Stimulated activated CD8-positive, alpha-beta memory T cell treated with anti-CD3 and anti-CD28 coated beads, Interleukin-15, amount 100 ng/mL, for 24 hours (primary cell): Measurements from ENCODE around the gene ABI3BP.
"Not testable (repeated sequence)": the region's sequence is repeated elsewhere in the genome, so short reads cannot be mapped to it uniquely, and the experiment has no call there.

Experiments used
- DNase-seq: peaks from one replicate; pipeline ENCODE4 v3.0.0-alpha.2; 2020; ENCODE audit warnings: low read depth

The ABI3BP gene, protein sequence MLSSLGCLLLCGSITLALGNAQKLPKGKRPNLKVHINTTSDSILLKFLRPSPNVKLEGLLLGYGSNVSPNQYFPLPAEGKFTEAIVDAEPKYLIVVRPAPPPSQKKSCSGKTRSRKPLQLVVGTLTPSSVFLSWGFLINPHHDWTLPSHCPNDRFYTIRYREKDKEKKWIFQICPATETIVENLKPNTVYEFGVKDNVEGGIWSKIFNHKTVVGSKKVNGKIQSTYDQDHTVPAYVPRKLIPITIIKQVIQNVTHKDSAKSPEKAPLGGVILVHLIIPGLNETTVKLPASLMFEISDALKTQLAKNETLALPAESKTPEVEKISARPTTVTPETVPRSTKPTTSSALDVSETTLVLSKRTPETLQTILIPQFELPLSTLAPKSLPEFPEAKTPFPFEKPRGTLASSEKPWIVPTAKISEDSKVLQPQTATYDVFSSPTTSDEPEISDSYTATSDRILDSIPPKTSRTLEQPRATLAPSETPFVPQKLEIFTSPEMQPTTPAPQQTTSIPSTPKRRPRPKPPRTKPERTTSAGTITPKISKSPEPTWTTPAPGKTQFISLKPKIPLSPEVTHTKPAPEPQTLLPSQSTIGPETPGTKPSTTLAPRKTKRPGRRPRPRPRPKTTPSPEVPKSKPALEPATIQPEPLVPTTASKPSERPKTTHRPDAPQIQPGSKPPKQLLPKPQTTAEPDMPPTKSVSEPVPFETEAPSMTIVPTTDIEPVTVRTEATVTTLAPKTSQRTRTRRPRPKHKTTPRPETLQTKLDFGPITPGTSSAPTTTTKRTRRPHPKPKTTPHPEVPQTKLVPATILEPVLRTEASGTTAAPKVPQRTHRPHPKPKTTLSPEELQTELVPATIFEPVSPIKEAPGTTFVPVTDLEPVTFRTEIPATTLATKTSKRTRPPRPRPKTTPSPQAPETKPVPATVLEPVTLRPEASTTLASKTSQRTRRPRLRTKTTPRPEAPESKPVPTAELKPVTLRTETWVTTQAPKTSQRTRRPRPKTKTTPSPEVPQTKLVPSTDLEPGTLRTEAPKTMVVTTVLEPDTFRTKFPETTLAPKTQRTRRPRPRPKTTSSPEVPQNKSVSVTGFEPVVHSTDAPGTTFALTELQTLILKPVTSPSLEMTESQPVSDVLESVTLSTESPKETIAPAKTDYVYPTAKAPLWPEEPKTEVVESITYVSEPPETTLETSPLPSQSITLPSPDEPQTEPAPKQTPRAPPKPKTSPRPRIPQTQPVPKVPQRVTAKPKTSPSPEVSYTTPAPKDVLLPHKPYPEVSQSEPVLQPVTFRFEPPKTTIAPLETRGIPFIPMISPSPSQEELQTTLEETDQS (N-terminal part only)

DNA sequence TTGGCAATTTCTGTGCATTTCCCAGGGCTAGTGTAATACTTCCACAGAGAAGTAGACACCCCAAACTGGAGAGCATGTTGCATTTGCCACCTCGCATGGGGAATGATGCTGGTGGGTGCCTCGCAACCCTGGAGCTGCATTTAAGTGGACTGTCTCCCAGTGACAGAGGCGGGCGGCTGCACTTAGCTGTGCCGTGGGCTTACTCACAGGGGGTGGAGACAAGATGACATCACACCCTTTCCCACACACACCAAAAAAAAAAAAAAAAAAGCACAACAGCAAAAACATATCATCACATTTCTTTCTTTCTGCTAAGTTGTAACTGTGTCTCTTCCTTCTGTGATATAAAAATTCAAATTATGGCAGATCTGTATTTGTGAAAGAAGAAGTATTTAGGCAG lies at the start of gene ABI3BP:
TSS of gene ABI3BP (minus strand) at position 113 of the 400 bp plus-strand sequence. CDS start at position 76, 37 bp downstream.
- DNase-seq, result no peak

DNA sequence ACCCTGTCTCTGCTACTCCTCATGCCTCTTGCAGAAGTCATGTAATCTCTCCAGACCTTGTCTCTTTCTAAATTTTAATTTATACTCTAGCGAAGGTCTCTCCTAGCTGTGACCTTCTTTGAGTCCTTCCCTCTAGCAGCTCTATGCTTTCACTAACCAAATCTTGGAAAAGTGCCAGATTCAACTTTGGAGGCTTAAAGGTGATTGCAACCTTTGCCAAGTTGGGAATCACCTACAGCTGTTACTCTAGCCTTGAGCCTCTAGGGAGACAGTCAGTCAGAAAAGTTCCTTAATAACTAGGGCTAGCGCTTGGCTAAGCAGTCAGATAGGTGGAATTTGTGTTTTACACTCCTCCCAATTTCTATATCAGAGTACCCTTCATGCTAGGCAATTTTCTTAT lies 46.1 kb upstream of the ABI3BP start:
- no peak for DNase-seq

DNA sequence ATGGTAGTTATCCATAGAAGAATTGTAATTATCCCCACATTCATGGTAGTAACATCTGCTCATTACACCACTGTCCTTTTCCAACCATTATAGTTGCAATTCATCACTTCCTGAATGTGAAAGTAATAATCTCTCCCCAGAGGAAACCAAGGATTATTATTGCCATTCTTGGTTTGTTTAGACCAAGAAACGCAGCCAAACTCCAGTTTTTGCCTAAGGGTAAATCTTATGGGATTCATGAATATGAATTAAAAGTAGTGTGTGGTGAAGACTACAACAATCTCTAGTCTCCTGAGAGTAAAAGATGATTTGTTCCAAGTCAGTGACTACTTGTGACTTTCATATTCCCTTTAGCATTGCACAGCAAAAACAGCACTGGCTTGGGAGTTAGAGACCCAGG lies 45.7 kb upstream of the ABI3BP start:
- no peak for DNase-seq

DNA sequence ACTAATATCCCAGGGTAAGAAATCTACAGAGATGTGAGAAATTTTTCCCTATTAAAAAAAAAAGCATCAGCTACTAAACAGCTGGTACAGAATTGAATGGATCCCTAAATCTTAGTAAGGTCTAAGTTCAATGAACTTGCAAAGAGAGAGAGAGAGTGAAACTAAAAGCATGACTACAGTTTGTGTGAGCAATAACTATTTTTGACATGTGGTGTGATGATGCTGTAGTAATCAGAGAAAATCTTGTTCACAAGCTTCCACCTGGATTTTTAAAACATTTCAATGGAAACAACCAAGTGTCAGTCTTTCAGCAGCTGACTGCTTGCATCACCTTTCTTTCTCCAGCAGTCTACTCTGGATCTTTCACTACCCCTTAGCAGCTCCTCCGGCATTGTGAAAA lies 45.2 kb upstream of the ABI3BP start:
- no peak for DNase-seq

DNA sequence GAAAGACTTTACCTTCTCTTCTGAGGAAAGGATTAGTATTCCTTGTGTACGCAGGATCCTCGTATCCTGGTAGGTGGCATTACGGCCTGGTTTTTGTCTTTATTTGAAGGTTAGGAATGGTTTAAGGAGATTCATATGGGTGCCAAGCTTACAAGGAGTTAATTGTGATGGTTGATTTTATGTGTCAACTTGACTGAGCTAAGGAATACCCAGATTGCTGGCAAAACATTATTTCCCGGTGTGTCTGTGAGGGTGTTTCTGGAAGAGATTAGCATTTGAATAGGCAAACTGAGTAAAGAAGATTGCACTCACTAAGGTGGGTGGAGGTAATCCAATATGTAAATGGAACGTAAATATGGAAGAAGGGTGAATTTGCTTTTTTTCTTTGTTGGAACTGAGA lies 44.4 kb upstream of the ABI3BP start:
- no peak for DNase-seq

DNA sequence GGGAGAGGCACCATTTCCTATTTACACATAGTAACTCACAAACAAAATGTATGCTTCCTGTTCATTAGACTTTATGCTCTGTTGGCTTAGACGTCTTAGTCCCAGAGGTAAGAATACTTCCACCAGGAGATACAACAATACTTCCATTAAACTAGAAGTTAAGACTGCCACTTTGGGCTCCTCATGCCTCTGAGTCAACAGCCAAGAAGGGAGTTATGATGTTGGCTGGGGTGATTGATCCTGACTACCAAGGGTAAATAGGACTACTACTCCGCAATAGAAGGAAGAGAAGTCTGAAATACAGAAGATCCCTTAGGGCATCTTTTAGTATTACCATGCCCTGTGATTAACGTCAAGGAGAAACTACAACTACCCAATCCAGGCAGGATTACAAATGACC lies 43.5 kb upstream of the ABI3BP start:
- no peak for DNase-seq

DNA sequence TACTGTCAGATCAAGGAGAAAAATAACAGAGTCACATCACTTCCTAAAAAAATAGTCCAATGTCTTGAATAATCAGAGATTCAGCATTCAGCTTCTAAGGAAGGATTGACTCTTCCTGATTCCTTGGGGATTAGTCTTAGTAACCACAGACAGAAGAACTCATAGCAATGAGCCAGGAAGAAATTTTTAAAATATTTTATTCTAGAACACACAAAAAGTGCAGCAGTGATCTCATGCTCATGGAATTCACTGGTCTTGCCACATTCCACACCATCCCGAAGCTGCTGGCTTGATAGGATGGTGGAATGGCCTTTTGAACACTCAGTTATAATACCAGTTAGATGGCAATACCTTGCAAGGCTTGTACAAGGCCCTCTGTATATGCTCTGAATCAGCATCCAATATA lies 43.0 kb upstream of the ABI3BP start:
- DNase-seq, result no peak

DNA sequence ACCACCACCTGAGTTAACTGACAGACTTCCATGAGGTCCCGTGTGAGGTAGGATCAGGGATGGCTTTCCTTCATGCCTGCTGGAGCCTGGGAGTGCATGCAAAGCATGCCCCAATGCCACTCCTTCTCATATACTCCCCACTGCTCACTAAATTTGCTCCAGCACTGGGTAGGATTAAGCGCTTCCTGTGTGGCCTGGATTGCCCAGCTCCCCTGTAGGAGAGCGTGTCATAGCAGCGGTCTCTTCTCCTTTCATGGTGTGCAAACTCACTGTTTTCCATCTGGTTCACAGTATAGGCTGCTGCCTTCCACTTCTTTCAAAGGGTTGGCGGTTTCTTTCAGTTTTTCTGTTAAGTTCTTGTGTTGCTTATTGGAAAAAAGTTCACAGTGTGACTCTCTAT lies 34.1 kb upstream of the ABI3BP start:
- DNase-seq, result no peak

DNA sequence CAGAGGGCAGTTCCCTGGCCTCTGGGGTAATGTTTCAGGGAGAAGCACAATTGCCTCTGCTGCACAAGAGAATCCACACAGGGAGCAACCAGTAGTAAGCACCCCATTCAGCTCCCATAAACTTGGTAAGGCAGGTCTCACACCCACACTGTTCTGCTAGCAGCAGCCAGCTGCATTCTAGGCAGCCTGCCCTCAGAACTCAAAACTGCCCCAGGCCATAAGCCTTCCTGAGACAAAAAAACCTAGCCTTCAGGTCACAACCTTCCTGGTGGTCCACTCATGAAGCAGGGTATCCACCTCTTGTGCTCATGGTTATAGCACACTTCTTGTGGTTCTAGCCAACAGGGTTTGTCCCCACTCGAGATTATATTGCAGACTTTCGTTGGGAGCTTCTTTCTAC lies 33.7 kb upstream of the ABI3BP start:
- no peak for DNase-seq

DNA sequence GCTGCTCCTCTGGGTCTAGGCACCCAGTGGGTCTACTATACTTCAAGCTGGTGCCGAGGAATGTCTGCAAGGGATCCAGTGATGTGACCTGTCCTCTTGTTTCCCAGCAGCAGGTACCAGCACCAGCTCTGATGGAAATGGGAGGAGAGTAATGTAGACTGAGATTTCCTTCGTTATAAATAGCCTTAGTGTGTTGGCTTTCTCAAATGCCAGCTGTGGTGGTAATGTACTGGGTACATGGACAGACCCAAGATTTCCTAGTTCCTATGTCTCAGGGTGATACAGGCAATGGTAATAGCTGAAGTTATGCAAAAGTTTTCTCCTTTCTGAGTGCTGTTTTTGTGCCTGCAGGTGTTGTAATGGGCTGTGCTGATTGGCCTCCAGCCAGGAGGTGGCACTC lies 33.0 kb upstream of the ABI3BP start:
- no peak for DNase-seq

DNA sequence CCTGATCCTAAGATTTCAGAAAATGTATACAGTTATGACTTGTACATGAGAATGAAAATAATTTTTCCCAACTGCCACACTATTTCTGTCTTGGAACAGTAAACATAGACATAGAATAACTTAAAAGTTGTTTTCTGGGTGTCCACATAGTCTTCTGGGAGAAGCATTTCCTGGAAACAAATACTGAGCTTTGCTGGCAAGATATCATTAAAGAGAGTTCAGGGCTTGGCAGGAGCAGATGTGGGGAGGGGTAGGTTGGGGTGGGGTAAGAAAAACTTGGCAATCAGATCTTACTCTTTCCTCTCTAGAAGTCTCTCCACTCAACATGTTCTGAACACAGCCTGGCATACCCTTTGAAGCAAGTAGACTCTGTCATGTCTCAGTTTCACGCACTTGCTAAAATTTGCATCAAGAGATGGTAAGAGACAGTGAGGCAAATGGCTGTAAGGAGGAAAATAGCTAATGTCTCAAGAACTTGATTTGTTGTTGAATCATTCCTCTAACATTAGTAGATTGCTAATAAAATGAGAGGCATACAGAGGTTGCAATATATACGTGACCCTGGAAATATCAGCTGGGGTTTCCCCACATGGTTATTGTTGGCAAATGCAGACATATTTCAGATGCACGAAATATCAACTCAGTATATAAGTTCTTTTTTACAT lies 27.3 kb upstream of the ABI3BP start:
- no peak for DNase-seq

DNA sequence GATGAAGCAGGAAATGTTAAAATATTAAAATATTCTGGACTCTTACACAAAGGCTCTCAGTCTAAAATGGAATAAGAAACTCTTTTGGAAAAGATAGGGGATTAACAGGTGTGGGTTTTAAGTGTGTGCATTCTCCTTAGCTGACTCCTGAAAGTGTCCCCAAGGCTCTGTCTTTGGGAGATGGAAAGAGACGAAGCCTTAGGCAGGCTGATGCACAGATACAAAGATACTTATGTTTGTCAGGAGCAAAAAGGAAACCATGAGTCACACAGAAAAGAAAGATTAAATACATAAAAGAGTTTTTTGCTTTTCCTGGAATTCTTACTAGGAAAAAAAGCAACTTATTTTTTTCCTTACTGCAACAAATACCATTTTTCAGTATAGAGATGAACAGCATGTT lies 23.8 kb upstream of the ABI3BP start:
- no peak for DNase-seq

DNA sequence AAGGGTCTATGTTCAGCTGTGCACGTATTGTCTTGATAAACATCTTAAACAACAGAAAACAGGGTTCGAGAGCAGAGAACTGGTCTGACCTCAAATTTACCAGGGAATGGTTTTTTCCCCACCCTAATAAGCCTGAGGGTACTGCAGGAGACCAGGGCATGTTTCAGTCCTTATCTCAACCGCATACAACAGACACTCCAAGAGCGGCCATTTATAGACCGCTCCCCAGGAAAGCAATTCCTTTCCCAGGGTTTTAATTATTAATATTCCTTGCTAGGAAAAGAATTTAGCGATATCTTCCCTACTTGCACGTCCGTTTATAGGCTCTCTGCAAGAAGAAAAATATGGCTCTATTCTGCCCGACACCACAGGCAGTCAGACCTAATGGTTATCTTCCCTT lies 19.1 kb upstream of the ABI3BP start:
- DNase-seq, result not testable (repeated sequence)

DNA sequence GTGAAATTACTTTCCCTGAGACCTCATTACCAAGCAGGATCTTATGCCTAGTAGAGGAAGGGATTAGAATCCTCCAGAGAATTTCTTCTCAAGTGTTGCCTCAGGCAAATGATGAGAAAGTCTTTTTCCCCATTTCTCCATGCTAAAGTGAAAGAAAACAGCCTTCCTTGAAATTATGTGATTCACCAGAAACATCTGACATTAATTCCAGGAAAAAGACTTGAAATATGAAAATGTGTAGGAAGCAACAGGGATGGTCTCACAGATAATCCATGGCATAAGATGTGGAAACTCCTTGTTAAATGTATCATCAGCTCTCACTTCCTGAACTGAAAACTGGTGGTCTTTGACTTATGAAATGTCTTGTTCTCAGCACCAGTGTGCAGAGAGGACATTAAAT lies 17.9 kb upstream of the ABI3BP start:
- no peak for DNase-seq

DNA sequence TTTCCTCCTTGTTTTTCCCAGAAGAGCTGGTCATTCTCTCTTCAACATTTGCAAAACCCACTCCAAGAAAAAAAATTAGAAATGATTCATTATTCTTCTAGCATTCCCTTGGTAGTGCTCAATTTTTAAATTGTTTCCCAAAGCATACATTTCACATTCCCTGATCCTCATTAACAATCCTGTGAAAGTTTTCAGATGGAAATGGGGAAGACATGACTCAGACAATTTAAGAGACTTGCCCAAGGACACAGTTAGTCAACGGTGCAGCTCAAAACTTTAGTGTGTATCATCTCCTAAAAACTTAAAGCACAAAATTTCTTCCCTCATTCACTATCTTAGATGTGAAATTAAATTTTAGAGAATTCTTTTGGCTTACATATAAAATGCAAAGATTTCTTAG lies 17.1 kb upstream of the ABI3BP start:
- DNase-seq, result no peak

DNA sequence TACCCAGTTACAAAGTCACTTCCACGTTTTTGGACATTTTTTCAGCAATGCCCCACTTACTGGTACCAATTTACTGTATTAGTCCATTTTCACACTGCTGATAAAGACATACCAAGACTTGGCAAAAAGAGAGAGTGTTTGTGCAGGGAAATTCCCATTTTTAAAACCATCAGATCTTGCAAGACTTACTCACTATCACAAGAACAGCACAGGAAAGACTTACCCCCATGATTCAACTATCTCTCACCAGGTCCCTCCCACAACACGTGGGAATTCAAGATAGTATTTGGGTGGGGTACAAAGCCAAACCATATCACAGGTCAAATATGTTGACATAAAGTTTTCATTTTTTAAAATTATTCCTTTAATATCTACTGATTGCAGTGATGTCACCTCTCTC lies 16.2 kb upstream of the ABI3BP start:
- DNase-seq, result no peak

DNA sequence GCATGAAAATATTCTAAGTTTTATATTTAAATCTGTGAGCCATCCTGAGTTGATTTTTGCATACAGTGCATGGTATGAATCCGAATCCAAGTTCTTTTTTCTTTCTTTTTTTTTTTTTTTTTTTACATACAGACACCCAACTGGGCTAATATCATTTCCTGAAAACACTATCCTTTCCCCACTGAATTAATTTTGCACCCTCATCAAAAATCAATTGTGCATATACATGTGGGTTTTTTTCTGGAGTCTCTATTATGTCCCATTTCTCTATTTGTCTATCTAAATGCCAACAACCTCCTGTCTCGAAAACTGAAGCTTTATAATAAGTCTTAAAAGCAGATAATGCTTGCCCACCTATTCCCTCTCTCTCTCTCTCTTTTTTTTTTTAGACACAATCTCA lies 5.9 kb upstream of the ABI3BP start:
- no peak for DNase-seq

DNA sequence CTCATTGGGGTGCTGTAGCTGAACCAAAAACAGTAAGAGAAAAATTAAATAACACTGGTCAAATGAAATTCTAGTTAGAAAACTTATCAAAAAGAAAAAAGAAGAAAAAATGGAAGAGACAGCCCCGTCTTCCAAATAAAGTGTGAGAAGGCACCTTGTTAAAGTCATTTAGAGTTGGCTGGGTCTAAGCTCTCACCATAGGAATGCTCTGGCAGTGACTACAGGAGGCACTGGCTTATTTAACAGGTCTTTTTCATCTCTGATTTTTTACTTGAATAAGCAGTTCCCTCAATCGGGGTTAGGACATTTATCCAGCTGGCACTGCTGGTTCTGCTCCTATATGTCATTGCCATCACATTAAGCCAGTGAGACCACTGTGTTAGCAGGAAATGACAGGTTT lies 1.6 kb upstream of the ABI3BP start:
- DNase-seq, result no peak

DNA sequence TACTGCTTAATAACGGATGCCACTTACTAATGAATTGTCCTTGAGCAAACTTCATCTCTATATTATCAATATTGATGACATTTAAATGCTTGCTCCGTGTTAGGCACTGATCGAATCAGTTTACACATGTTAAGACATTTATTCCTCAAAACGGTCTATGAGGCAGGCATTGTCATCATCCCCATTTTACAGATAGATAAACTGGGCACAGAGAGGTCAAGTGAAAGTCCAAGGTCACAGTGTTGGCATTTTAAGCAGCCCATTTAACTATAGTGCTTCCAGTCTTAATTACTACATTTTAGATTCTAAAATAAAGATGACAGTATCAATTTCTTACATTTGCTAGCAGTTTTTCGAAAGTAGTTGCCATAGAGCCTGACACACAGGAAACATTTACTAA lies 966 bp upstream of the ABI3BP start:
- no peak for DNase-seq

DNA sequence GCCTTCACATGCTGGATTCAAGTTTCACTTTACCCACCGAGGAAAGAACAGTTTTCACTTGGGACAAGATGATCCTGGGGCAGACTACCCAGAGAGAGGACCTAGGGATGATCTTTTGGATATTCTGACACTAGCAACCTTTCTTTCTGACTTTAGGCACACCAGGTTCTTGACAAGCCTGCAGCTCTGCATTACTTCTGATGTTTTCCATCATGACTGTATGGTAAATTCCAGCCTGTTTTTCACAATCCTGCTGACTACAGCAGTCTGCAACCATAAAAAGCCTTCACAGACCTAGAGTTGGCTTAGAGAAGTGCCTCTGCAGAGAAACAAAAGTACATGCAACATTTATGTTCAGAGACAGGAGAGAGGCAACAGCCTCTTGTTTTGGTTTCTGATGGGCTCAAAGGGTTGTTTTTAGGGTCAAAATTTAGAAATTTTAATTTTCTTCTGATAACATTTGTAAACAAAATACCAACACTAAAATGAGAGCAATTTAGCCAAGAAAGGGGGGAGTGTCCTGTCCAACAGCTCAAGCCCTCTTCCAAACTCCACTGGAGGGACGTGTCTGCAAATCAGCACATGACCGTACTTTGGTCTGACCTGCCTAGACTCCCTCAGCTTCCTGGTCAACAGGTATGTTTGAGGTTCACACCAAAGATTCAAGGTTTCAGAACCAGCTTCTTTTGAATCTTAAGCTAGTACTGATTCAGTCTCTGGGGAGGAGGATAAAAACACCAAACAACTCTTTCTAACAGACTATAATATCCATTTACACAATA lies 799 bp downstream of the ABI3BP start:
- DNase-seq, result no peak

DNA sequence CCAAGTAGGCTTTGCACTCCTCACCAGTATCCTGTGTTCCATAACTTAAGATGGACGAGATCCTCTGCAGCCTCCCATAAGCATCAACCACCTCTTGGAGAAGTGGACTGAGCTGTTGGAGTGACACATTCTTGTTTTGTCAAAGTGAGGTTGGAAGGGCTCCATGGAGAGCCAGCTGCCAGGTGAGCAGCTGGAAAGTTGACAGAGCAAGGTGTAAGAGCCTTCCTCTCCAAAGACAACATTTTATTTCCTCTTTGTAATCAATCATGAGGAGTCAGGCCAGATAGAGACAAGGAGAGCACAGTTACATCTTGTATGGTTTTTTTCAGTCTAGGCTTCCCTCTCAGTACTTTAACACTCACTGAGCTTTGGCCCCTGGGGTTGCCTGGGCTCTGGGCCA lies 5.1 kb downstream of the ABI3BP start:
- DNase-seq, result no peak
